Muscle of back (tissue), 11 donors: ENCODE results near the gene TMEM88. TPM values are rescaled to one million over a fixed set of nuclear protein-coding genes. Genes with fewer than 3 reads are reported as not detected.
"Not testable (repeated sequence)": the region's sequence is repeated elsewhere in the genome, so short reads cannot be mapped to it uniquely, and the experiment has no call there.

ENCODE experiments used
- DNase-seq, 3 donors: peaks; one replicate each; pipeline versions ENCODE4 v3.0.0 to v3.0.0-alpha.2; 2013
- polyA plus RNA-seq, 10 donors: library from polyadenylated mRNA; unstranded; fragments of 120-200 nt; gene quantifications; one replicate each; pipeline ENCODE4 v1.2.1, GENCODE V29; 2013; ENCODE audit not compliant: insufficient read length in 10 of 10

Gene TMEM88
- polyA plus RNA-seq, 10 donors: 17.2 to 28.8 (median 20.3) TPM

- DNase-seq: no peak
Measured at GRCh38 chr17:7854078-7854777, 638 bp upstream of the TMEM88 start.

- no peak for DNase-seq
Measured at GRCh38 chr17:7855660-7856010, 769 bp downstream of the TMEM88 start.

GRCh38 chr17:7856011-7856810 is 1.3 kb downstream of the TMEM88 start:
- peak; percentile 17 to 86 (median 55) for DNase-seq

- DNase-seq: peak; percentile 99 to 100 (median 100)
Measured at GRCh38 chr17:7856811-7857712, 2.2 kb downstream of the TMEM88 start, which contains the start of gene NAA38. NAA38 (minus strand) TSS chr17:7857559; CDS start chr17:7857463, 96 bp downstream.

- DNase-seq: peak; percentile 95 to 98 (median 96)
Measured at GRCh38 chr17:7857713-7858521, 3.1 kb downstream of the TMEM88 start, which contains the start of gene CYB5D1. CYB5D1 (plus strand) TSS chr17:7858003; CDS start chr17:7858135, 132 bp downstream.

- no peak for DNase-seq
Measured at GRCh38 chr17:7858522-7858810, 3.6 kb downstream of the TMEM88 start.

GRCh38 chr17:7859028-7859427 is 4.2 kb downstream of the TMEM88 start:
- DNase-seq: no peak

- DNase-seq: peak; percentile 57 to 76 (median 57)
Measured at GRCh38 chr17:7862692-7863437, 8.0 kb downstream of the TMEM88 start.

GRCh38 chr17:7864384-7864783 is 9.5 kb downstream of the TMEM88 start:
- DNase-seq: not testable (repeated sequence)

- DNase-seq: no peak
Measured at GRCh38 chr17:7864995-7865650, 10.3 kb downstream of the TMEM88 start.

- no peak for DNase-seq
Measured at GRCh38 chr17:7867881-7868329, 13.0 kb downstream of the TMEM88 start.

GRCh38 chr17:7873051-7873450 is 18.2 kb downstream of the TMEM88 start:
- DNase-seq: no peak

GRCh38 chr17:7875804-7876370 is 21.0 kb downstream of the TMEM88 start:
- no peak for DNase-seq

GRCh38 chr17:7878234-7878633 is 23.4 kb downstream of the TMEM88 start:
- DNase-seq: no peak

- no peak for DNase-seq
Measured at GRCh38 chr17:7880076-7880868, 25.4 kb downstream of the TMEM88 start.

GRCh38 chr17:7881276-7882054 is 26.6 kb downstream of the TMEM88 start:
- peak in 1 of 3 donors; percentile 40 for DNase-seq

- no peak for DNase-seq
Measured at GRCh38 chr17:7882068-7882467, 27.2 kb downstream of the TMEM88 start.

GRCh38 chr17:7882629-7883028 is 27.8 kb downstream of the TMEM88 start:
- no peak for DNase-seq
